Measurements from ENCODE around the gene CYCS.

DNA sequence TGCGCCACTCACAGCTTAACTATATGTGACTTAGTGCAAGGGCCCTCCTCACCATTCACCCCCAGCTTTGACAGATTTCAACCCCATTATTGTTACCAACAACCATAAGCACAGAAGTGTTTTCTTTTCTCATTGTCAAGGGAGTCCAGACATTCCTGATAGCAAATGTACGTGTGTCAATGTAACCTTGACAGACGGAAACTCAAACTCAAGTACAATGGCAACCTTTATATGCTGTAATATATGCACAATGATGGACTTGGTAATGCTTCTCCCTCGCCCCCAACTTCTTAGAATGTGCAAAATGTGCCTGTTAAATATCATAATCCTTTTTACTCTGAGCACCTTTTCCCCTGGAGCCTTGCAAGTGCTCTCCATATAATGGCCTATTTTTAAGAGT is 34.7 kb downstream of the CYCS start:
- TF ChIP-seq, protein P1, sequence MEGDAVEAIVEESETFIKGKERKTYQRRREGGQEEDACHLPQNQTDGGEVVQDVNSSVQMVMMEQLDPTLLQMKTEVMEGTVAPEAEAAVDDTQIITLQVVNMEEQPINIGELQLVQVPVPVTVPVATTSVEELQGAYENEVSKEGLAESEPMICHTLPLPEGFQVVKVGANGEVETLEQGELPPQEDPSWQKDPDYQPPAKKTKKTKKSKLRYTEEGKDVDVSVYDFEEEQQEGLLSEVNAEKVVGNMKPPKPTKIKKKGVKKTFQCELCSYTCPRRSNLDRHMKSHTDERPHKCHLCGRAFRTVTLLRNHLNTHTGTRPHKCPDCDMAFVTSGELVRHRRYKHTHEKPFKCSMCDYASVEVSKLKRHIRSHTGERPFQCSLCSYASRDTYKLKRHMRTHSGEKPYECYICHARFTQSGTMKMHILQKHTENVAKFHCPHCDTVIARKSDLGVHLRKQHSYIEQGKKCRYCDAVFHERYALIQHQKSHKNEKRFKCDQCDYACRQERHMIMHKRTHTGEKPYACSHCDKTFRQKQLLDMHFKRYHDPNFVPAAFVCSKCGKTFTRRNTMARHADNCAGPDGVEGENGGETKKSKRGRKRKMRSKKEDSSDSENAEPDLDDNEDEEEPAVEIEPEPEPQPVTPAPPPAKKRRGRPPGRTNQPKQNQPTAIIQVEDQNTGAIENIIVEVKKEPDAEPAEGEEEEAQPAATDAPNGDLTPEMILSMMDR (IDR thresholded peaks at IDR 0.05 in 2 of 3, conservative IDR thresholded peaks at IDR 0.05 in 1 of 3; ENCODE audit: borderline replicate concordance in 1 of 3, insufficient read depth in 1 of 3, low read depth in 2 of 3, low read length in 2 of 3), result no peak
- TF ChIP-seq EZH2 (IDR thresholded peaks at IDR 0.05) (no peak), POLR2AphosphoS5 (IDR thresholded peaks at IDR 0.05; ENCODE audit: low read depth, low read length) (no peak), EZH2phosphoT487 (IDR thresholded peaks at IDR 0.05; ENCODE audit: borderline replicate concordance) (no peak)
